Duodenal mucosa (tissue), 2 donors: ENCODE measurements around the gene E2F4.

Experiments
- H3K27ac ChIP-seq: one replicate; pipeline ENCODE4 v1.7.0; 2013; ENCODE audit warnings: low read depth, low read length
- H3K27me3 ChIP-seq, 2 donors: one replicate each; pipeline ENCODE4 v1.7.0; 2013; ENCODE audit warnings: low read length in 2 of 2, control low read depth in 1 of 2; ENCODE audit not compliant: insufficient read depth in 2 of 2, control insufficient read depth in 1 of 2
- H3K36me3 ChIP-seq, 2 donors: one replicate each; pipeline ENCODE4 v1.7.0; 2013; ENCODE audit warnings: low read length in 2 of 2, control low read depth in 1 of 2; ENCODE audit not compliant: insufficient read depth in 2 of 2, control insufficient read depth in 1 of 2
- H3K4me1 ChIP-seq, 2 donors: one replicate each; pipeline ENCODE4 v1.7.0; 2013; ENCODE audit warnings: low read length in 2 of 2, control low read depth in 1 of 2; ENCODE audit not compliant: insufficient read depth in 2 of 2, control insufficient read depth in 1 of 2
- H3K4me3 ChIP-seq, 2 donors: one replicate each; pipeline ENCODE4 v1.7.0; 2013; ENCODE audit warnings: low read length in 2 of 2, low read depth in 1 of 2
- H3K9ac ChIP-seq, 2 donors: one replicate each; pipeline ENCODE4 v1.7.0; 2013; ENCODE audit warnings: low read length in 2 of 2, low read depth in 1 of 2
- H3K9me3 ChIP-seq, 2 donors: one replicate each; pipeline ENCODE4 v1.7.0; 2013; ENCODE audit warnings: low read length in 2 of 2, control low read depth in 1 of 2; ENCODE audit not compliant: control insufficient read depth in 1 of 2

The E2F4 gene

DNA sequence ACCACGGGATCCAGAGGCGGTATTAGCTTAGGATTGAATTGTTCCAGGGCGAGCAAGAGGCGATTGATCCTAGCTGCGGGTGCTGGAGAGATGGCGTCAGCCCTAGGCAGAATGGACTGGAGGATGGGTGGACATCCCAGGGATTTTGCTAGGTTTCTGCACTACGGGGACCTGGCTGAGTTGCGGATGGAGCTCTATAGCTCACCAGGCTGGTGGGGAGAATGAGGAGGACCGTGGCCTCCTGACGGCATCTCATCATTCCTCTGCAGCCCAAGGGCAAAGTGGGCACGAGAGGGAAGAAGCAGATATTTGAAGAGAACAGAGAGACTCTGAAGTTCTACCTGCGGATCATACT lies 35.6 kb downstream of the E2F4 start:
- no peaks in the 10 kb centered on the region for H3K9me3 ChIP-seq
- H3K27ac ChIP-seq, result peak overlapping the region; percentile 68
- peak overlapping the region; percentile 92 to 93 for H3K9ac ChIP-seq
- H3K27me3 ChIP-seq, result no peaks in the 10 kb centered on the region
- H3K36me3 ChIP-seq, result peaks cover 27 to 42% of the 10 kb centered on the region in 2 donors
- peak overlapping the region; percentile 83 to 95 for H3K4me3 ChIP-seq
- peaks cover 57 to 58% of the 10 kb centered on the region in 2 donors for H3K4me1 ChIP-seq

DNA sequence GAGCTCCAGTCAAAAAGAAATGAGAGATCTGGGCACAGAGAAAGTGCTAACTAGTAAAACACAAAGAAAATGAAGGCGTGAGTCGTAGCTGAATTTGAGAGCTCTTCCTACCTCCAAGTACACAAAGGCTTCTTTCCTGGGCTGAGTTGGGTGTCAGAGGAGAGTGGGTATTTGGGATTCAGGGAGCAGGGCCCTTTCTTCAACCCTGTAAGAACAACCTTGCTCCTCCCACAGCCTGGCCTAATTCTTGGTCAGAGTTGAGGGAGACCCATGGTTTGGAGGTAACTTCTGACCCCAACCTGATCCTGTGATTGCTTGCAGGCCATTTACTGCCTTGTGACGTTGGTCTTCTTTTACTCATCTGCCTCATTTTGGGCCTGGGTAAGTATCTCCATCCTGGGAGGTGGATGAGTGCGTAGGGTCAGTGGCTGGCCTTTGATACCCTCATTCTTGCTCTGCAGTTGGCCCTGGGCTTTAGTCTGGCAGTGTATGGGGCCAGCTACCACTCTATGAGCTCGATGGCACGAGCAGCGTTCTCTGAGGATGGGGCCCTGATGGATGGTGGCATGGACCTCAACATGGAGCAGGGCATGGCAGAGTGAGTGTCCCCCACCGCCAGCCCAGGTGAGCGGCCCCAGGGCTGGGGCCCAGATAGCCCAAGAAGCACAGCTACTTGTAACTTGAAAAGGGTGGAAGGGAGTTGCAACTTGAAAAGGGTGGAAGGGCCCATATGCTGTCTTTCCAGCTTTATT lies 36.3 kb downstream of the E2F4 start:
- H3K36me3 ChIP-seq, result peaks cover 27 to 42% of the 10 kb centered on the region in 2 donors
- H3K9ac ChIP-seq, result peak overlapping the region; percentile 92 to 93
- peak overlapping the region; percentile 83 to 95 for H3K4me3 ChIP-seq
- H3K27ac ChIP-seq, result no peak overlapping the region
- peaks cover 57 to 58% of the 10 kb centered on the region in 2 donors for H3K4me1 ChIP-seq
- no peaks in the 10 kb centered on the region for H3K9me3 ChIP-seq
- no peaks in the 10 kb centered on the region for H3K27me3 ChIP-seq

DNA sequence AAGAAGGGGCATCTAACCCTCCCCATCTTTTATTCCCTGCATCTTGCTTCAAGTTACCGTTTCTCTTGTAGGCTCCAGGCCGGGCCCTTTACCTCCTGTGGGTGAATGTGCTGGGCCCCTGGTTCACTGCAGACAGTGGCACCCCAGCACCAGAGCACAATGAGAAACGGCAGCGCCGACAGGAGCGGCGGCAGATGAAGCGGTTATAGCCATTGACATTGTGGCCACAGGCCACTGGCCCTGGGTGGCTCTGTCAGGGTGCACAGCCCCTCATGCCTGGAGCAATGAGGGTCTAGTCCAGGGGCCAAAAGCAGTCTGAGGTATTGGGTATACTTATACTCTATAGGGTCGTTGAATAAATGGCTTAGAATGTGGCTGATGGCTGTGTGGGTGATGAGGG lies 37.0 kb downstream of the E2F4 start:
- Histone ChIP-seq H3K36me3 (peaks cover 31 to 45% of the 10 kb centered on the region in 2 donors), H3K27me3 (no peaks in the 10 kb centered on the region), H3K4me3 (no peak overlapping the region), H3K9me3 (no peaks in the 10 kb centered on the region), H3K27ac (no peak overlapping the region), H3K4me1 (peaks cover 51 to 54% of the 10 kb centered on the region in 2 donors), H3K9ac (no peak overlapping the region)

DNA sequence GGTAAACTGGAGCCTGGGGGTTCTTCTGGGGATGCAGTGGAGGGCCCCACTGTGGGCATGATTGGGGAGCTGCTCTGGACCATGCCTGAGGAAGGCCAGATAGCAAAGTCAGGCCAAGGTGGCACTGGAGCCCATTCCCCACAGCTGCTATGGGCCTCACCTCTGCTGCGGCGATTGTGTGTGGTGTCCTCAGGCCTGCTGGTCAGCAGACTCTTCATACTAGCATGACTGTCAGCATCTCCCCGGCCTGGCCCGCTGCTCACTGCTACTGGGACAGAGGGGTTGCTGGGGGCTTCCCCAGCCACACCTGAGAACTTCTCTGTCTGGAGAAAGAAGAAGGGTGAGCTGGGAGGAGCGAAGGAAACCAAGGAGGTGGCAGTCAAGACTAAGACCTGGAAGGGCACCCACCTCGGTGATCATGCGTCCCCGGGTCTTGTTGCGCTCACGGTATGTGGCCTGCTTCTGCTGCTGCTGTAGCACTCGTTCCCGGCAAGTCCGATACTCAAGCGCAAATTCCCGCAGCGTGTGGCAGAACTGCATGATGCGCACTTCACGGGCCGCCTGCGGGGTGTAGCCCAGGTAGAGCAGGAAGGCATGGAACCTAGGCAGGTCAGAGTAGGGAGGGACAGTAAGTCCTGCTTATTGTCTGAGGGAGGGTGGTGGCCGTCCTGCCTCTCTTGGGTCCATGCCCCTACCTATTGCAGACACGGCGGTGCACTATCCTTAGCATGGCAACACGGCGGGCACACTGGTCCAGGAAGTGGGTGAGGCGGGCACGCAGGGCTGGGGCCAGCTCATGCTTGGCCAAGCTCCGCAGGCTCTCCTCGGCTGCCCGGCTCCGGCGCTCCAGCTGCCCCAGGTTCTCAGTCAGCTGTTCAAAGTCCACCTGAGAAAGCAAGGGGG lies 38.2 kb downstream of the E2F4 start:
- H3K4me3 ChIP-seq, result no peak overlapping the region
- H3K9me3 ChIP-seq, result no peaks in the 10 kb centered on the region
- peaks cover 34 to 52% of the 10 kb centered on the region in 2 donors for H3K36me3 ChIP-seq
- no peak overlapping the region for H3K9ac ChIP-seq
- H3K27me3 ChIP-seq, result no peaks in the 10 kb centered on the region
- no peak overlapping the region for H3K27ac ChIP-seq
- peaks cover 39 to 42% of the 10 kb centered on the region in 2 donors for H3K4me1 ChIP-seq

DNA sequence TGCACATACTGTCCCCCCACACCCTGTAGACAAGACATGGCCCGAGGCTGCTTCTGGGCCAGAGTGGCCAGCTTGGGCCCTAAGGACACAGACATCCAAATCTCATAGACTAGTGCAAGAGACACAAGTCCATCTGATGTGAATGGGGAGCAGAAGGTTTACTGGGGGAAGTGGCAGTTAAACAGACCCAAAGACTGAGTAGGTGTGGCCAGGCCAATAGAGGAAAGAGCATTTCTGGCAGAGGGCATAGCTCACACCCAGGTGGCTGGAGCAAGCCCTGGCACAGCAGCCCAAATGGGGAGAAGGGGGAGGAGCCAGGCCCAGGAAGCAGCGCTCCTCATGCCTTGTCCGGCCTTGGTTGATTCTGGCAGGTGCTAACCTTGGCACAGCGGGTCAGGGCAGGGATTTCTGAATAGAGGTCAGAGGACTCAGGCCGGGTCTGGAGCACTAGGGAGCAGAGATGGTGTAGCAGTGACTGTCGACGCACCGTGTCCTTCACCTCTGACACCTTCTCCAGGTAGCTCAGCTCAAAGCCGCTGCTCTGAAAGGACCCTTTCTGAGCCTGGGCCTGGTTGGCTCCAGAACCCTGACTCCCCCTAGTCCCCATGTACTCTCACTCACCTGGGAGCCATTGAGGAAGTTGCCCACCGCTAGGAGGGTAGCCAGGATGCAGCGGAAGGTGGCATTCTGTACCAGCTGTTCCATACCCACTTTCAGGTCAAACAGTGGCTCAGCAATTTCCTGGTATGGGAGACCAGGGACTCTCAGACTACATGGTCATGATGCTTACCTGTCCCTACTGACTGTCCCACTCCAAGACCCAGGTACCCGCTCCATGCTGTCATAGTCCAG lies 39.1 kb downstream of the E2F4 start:
- Histone ChIP-seq H3K27me3 (no peaks in the 10 kb centered on the region), H3K4me1 (peaks cover 33 to 34% of the 10 kb centered on the region in 2 donors), H3K9ac (no peak overlapping the region), H3K9me3 (no peaks in the 10 kb centered on the region), H3K36me3 (peaks cover 40 to 58% of the 10 kb centered on the region in 2 donors), H3K27ac (no peak overlapping the region), H3K4me3 (no peak overlapping the region)

DNA sequence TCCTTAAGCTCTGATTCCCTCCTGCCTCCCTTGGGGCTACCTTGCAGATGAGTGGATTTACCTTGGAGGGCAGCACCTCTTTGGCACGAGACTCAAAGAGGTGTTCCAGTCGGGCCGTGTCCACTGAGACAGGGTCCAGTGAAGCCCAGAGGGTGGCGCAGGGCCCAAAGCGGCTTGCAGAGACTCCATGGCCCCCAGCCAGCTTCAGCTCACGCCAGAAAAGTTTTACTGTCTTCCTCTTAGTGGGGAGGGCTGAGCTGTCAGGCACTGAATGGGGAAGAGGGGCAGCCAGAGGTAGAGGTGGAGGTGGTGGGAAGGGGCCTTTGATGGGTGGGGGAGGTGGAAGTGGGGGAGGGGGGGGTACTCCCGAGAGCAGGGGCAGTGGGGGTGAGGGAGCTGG lies 41.6 kb downstream of the E2F4 start:
- no peak overlapping the region for H3K4me3 ChIP-seq
- H3K36me3 ChIP-seq, result peaks cover 48 to 74% of the 10 kb centered on the region in 2 donors
- H3K27me3 ChIP-seq, result no peaks in the 10 kb centered on the region
- H3K27ac ChIP-seq, result no peak overlapping the region
- H3K9ac ChIP-seq, result no peak overlapping the region
- peaks cover 15 to 16% of the 10 kb centered on the region in 2 donors for H3K4me1 ChIP-seq
- no peaks in the 10 kb centered on the region for H3K9me3 ChIP-seq

DNA sequence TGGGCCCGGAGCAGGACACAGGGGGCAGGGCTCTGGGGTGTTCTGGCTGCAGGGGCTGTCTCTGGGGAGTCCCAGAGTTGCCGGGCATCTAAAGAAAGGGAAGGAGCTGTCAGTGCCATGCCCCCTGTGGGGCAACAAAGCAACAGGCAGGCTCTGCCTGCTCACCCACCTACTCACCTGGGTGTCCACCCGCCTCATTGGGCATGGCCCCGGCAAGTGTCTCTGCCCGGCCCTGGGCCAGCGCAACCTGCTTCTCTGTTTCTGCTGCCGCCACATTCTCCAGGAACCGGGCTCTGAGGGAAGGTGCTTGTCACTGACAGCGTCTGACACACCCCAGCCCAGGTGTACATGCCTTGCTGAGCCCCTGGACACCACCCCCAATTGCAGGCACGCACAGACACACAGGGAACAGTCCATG lies 42.2 kb downstream of the E2F4 start:
- H3K9ac ChIP-seq, result no peak overlapping the region
- H3K4me3 ChIP-seq, result no peak overlapping the region
- no peak overlapping the region for H3K27ac ChIP-seq
- H3K9me3 ChIP-seq, result no peaks in the 10 kb centered on the region
- no peaks in the 10 kb centered on the region for H3K27me3 ChIP-seq
- peaks cover 15 to 16% of the 10 kb centered on the region in 2 donors for H3K4me1 ChIP-seq
- peaks cover 44 to 75% of the 10 kb centered on the region in 2 donors for H3K36me3 ChIP-seq

DNA sequence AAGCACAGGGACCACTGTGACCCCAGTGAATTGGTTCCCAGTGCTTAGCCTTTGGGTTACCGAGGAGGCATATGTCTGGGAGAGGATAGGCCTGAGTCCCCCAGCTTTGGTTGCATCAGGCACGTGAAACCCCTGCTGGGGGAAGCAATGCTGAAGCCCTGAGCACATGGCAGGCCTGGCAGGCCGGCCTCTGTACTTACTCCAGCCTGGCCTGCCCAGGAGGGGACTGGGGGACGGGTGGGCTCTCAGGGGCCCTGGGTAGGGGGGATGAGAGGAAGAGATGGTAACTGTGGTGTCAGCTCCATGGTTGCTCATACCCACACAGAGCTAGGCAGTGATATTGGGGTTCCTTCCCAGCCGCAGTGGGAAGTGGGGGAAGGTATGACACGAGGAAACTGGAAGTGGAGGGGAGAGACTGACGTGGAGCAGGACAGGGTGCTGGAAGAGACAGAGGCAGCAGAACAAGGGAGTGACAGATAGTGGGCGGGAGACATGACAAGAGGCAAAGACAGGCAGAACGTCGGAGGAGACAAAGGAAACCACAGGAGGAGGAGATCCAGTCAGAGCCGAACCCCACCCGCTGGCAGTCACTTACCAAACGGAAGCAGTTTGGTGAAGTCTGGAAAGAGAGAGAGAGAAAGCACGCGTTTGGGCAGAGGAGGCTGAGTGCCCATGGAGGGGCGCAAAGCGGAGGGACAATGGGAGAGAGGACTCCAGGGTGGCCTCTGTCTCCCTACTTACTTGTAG lies 44.0 kb downstream of the E2F4 start:
- Histone ChIP-seq H3K27ac (no peak overlapping the region), H3K36me3 (peaks cover 31 to 61% of the 10 kb centered on the region in 2 donors), H3K4me1 (peaks cover 11 to 12% of the 10 kb centered on the region in 2 donors), H3K27me3 (no peaks in the 10 kb centered on the region), H3K9ac (no peak overlapping the region), H3K4me3 (no peak overlapping the region), H3K9me3 (no peaks in the 10 kb centered on the region)

DNA sequence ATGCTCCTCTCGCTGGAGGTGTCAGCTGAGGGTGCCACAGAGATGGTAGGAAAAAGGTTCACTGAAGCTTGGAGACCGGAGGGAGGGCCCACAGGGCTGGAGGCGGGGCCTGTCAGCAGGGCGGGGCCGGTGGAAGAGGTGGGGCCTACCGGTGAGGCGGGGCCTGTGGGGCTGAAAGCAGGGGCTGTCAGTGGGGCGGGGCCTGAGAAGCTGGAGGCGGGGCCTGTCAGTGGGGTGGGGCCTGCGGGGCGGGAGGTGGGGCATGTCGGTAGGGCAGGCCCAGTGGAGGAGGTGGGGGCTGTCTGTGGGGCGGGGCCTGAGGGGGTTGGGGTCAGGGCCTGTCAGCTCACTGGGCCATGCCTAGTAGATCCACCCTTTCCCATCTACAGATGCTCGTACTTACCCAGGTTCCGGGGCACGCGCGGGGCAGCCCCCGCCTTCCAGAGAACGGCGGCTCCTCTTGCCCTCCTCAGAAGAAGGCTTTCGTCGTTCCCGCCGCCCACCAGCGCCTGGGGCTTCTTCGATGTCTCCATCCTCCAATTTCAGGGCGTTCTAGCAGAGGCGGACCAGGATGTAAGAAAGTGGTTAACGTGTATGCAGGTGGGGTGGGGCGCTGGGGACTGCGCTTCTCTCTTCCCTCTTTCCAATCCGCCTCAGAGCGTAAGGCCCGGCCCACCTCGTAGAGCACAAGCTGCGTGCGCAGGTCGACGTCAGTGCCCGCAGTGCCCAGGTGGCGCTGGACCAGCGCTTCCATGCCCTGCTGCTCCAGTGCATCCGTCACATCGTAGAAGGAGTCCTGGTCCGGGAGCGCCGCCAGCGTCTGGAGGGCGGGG lies 44.8 kb downstream of the E2F4 start:
- Histone ChIP-seq H3K27ac (no peak overlapping the region), H3K4me3 (no peak overlapping the region), H3K9me3 (no peaks in the 10 kb centered on the region), H3K9ac (no peak overlapping the region), H3K4me1 (peaks cover 13 to 15% of the 10 kb centered on the region in 2 donors), H3K36me3 (peaks cover 23 to 53% of the 10 kb centered on the region in 2 donors), H3K27me3 (no peaks in the 10 kb centered on the region)
